Ishikawa (cell line): ENCODE results near the gene PLEK.

Experiments used
- CEBPB ChIP-seq: IDR thresholded peaks from 2 replicates; pipeline ENCODE4 v1.6.1; 2012
- CREB1 ChIP-seq: IDR thresholded peaks from 2 replicates; pipeline ENCODE4 v1.6.1; 2012; ENCODE audit warnings: low read depth
- EGR1 ChIP-seq: IDR thresholded peaks from 2 replicates; pipeline ENCODE4 v1.6.1; 2012
- EP300 ChIP-seq: IDR thresholded peaks from 2 replicates; pipeline ENCODE4 v1.6.1; 2012; ENCODE audit warnings: borderline replicate concordance
- MAX ChIP-seq: IDR thresholded peaks from 2 replicates; pipeline ENCODE4 v1.6.1; 2012
- NFIC ChIP-seq: IDR thresholded peaks from 2 replicates; pipeline ENCODE4 v1.6.1; 2012
- RAD21 ChIP-seq: IDR thresholded peaks from 2 replicates; pipeline ENCODE4 v1.6.1; 2012; ENCODE audit warnings: low read depth
- REST ChIP-seq: IDR thresholded peaks from 2 replicates; pipeline ENCODE4 v1.6.1; 2012; ENCODE audit warnings: low read depth, mild to moderate bottlenecking
- TAF1 ChIP-seq: IDR thresholded peaks from 2 replicates; pipeline ENCODE4 v1.6.1; 2012; ENCODE audit warnings: low read depth, mild to moderate bottlenecking
- TCF12 ChIP-seq: IDR thresholded peaks from 2 replicates; pipeline ENCODE4 v1.6.1; 2012; ENCODE audit warnings: low read depth
- TEAD4 ChIP-seq: IDR thresholded peaks from 2 replicates; pipeline ENCODE4 v1.6.1; 2012
- USF1 ChIP-seq: IDR thresholded peaks from 2 replicates; pipeline ENCODE4 v1.6.1; 2012
- YY1 ChIP-seq: IDR thresholded peaks from 2 replicates; pipeline ENCODE4 v1.6.1; 2012; ENCODE audit warnings: low read depth
- ZBTB7A ChIP-seq: IDR thresholded peaks from 2 replicates; pipeline ENCODE4 v1.6.1; 2012; ENCODE audit warnings: low read depth

DNA sequence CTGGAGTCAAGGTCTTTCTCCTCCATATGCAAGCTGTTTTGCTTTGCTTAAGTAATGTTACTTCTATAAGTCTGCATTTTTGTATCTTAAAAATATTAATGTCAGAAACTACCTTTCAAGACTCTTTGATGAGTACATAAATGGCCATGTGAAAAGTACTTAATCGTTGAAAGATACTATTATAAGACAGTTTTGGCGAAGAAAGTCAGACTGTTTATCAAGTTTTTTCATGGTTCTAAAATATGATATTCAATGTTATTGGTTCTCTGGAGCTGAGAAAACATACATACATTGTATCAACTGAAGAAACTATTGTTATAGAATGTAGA, 76.9 kb downstream of the PLEK start:
- TF ChIP-seq CREB1 (no peak), REST (no peak), TAF1 (no peak), MAX (no peak), RAD21 (no peak), EGR1 (no peak), YY1 (no peak), EP300 (no peak), TCF12 (no peak), CEBPB (no peak), USF1 (no peak), TEAD4 (no peak), ZBTB7A (no peak), NFIC (no peak)
